Measurements from ENCODE around the gene CDYL2. TPM values are rescaled to one million over a fixed set of nuclear protein-coding genes. Genes with fewer than 3 reads are reported as not detected.

CDYL2 gene
- total and polyA plus RNA-seq, 4 donors, result 0.84 to 4.1 (median 2.3) TPM

- H3K36me3 ChIP-seq (ENCODE audit: control insufficient read depth in 4 of 4, insufficient read depth in 3 of 4, low read depth in 1 of 4, low read length in 3 of 4), result no peaks in the 10 kb centered on the region
- no peaks in the 10 kb centered on the region for H3K4me1 ChIP-seq (ENCODE audit: control insufficient read depth in 4 of 4, insufficient read depth in 4 of 4, low read length in 3 of 4)
- DNase-seq (ENCODE audit: low spot score), result no peak
- WGBS, result 95% methylated on average over 9 of the region's 9 CpGs
- no peak overlapping the region for H3K27ac ChIP-seq (ENCODE audit: low read depth in 1 of 2, low read length in 2 of 2)
- no peak overlapping the region for H3K4me3 ChIP-seq (ENCODE audit: low read depth in 1 of 3, low read length in 3 of 3)
- H3K27me3 ChIP-seq (ENCODE audit: control insufficient read depth in 4 of 4, insufficient read depth in 4 of 4, low read length in 3 of 4), result no peaks in the 10 kb centered on the region
- no peak for TF ChIP-seq RXRA (IDR thresholded peaks at IDR 0.05)
- no peak for TF ChIP-seq YY1 (IDR thresholded peaks at IDR 0.05)
- TF ChIP-seq MAX (IDR thresholded peaks at IDR 0.05), result no peak
- no peak for TF ChIP-seq RAD21 (IDR thresholded peaks at IDR 0.05)
- no peak for TF ChIP-seq HNF4G (IDR thresholded peaks at IDR 0.05)
- no peak for TF ChIP-seq FOXA2 (IDR thresholded peaks at IDR 0.05)
- no peak for TF ChIP-seq ATF3 (IDR thresholded peaks at IDR 0.05)
- no peak for TF ChIP-seq NR2F2 (IDR thresholded peaks at IDR 0.05)
- TF ChIP-seq SP1 (IDR thresholded peaks at IDR 0.05), result no peak
- TF ChIP-seq GABPA (IDR thresholded peaks at IDR 0.05 in 1 of 2, conservative IDR thresholded peaks at IDR 0.05 in 1 of 2), result no peak
- no peak for TF ChIP-seq JUND (IDR thresholded peaks at IDR 0.05)
- TF ChIP-seq ZBTB33 (IDR thresholded peaks at IDR 0.05), result no peak
- H3K9ac ChIP-seq (ENCODE audit: low read depth in 1 of 2, low read length in 2 of 2), result no peak overlapping the region
- no peaks in the 10 kb centered on the region for H3K9me3 ChIP-seq (ENCODE audit: control insufficient read depth in 4 of 4, low read length in 3 of 4)
Measured at GRCh38 chr16:80704751-80705505, 99.5 kb downstream of the CDYL2 start.

GRCh38 chr16:80703131-80704071 is 101.0 kb downstream of the CDYL2 start:
- Histone ChIP-seq H3K9ac (ENCODE audit: low read depth in 1 of 2, low read length in 2 of 2) (no peak overlapping the region), H3K27me3 (ENCODE audit: control insufficient read depth in 4 of 4, insufficient read depth in 4 of 4, low read length in 3 of 4) (no peaks in the 10 kb centered on the region), H3K36me3 (ENCODE audit: control insufficient read depth in 4 of 4, insufficient read depth in 3 of 4, low read depth in 1 of 4, low read length in 3 of 4) (no peaks in the 10 kb centered on the region), H3K9me3 (ENCODE audit: control insufficient read depth in 4 of 4, low read length in 3 of 4) (no peaks in the 10 kb centered on the region), H3K4me1 (ENCODE audit: control insufficient read depth in 4 of 4, insufficient read depth in 4 of 4, low read length in 3 of 4) (no peaks in the 10 kb centered on the region), H3K4me3 (ENCODE audit: low read depth in 1 of 3, low read length in 3 of 3) (no peak overlapping the region), H3K27ac (ENCODE audit: low read depth in 1 of 2, low read length in 2 of 2) (no peak overlapping the region)
- DNase-seq (ENCODE audit: low spot score), result no peak
- TF ChIP-seq ATF3 (IDR thresholded peaks at IDR 0.05), result no peak
- TF ChIP-seq GABPA (IDR thresholded peaks at IDR 0.05 in 1 of 2, conservative IDR thresholded peaks at IDR 0.05 in 1 of 2), result no peak
- TF ChIP-seq NR2F2 (IDR thresholded peaks at IDR 0.05), result no peak
- no peak for TF ChIP-seq HNF4A (conservative IDR thresholded peaks at IDR 0.05)
- TF ChIP-seq TAF1 (conservative IDR thresholded peaks at IDR 0.05), result no peak
- TF ChIP-seq EGR1 (IDR thresholded peaks at IDR 0.05; ENCODE audit: low read depth in 2 of 2), result no peak
- no peak for TF ChIP-seq ZBTB33 (IDR thresholded peaks at IDR 0.05)
- no peak for TF ChIP-seq FOXA1 (IDR thresholded peaks at IDR 0.05)
- no peak for TF ChIP-seq RXRA (IDR thresholded peaks at IDR 0.05)
- no peak for TF ChIP-seq YY1 (IDR thresholded peaks at IDR 0.05)
- no peak for TF ChIP-seq MAX (IDR thresholded peaks at IDR 0.05)
- no peak for TF ChIP-seq CTCF (IDR thresholded peaks at IDR 0.05; ENCODE audit: low read depth, low read length, missing input control)
- no peak for TF ChIP-seq FOXA2 (IDR thresholded peaks at IDR 0.05)
- TF ChIP-seq REST (IDR thresholded peaks at IDR 0.05), result no peak
- TF ChIP-seq SP1 (IDR thresholded peaks at IDR 0.05), result no peak
- no peak for TF ChIP-seq HNF4G (IDR thresholded peaks at IDR 0.05)
- no peak for TF ChIP-seq JUND (IDR thresholded peaks at IDR 0.05)
- TF ChIP-seq RAD21 (IDR thresholded peaks at IDR 0.05), result no peak
- 89% methylated on average over 10 of the region's 10 CpGs for WGBS

All from liver (tissue), 9 donors.